Neural cell (in vitro differentiated cells): Measurements from ENCODE around the gene CELSR3. TPM values are rescaled to one million over a fixed set of nuclear protein-coding genes. Genes with fewer than 3 reads are reported as not detected.

ENCODE experiments used
- H2AFZ ChIP-seq: fragments of 200-600, 300-800 bp; sonication (generic), shearing (Covaris generic); 2 replicates; pipeline ENCODE4 v1.6.0; 2014; ENCODE audit warnings: low read depth, mild to moderate bottlenecking, antibody characterized with exemption, low read length, moderate library complexity
- H3F3A ChIP-seq: fragments of 200-600 bp; shearing (Covaris generic); 2 replicates; pipeline ENCODE4 v1.6.1; 2016; ENCODE audit warnings: mild to moderate bottlenecking, moderate library complexity, mixed read lengths, antibody characterized with exemption, low read length; ENCODE audit not compliant: insufficient read depth, poor library complexity, severe bottlenecking
- H3K27ac ChIP-seq: fragments of 200-600, 300-800 bp; sonication (generic), shearing (Covaris generic); 2 replicates; pipeline ENCODE4 v1.5.1; 2014; ENCODE audit warnings: mild to moderate bottlenecking, low read length, moderate library complexity
- H3K27me3 ChIP-seq: fragments of 300-800, 200-600 bp; sonication (generic), shearing (Covaris generic); 2 replicates; pipeline ENCODE4 v1.6.0; 2014; ENCODE audit warnings: mild to moderate bottlenecking, low read depth, low read length, moderate library complexity; ENCODE audit not compliant: insufficient read depth
- H3K36me3 ChIP-seq: fragments of 300-800, 200-600 bp; sonication (generic), shearing (Covaris generic); 2 replicates; pipeline ENCODE4 v1.5.1; 2014; ENCODE audit warnings: mild to moderate bottlenecking, antibody characterized with exemption, low read length, moderate library complexity; ENCODE audit not compliant: insufficient read depth
- H3K4me2 ChIP-seq: fragments of 300-800, 200-600 bp; sonication (generic), shearing (Covaris generic); 2 replicates; pipeline ENCODE4 v1.6.0; 2014; ENCODE audit warnings: mild to moderate bottlenecking, low read length
- H3K4me3 ChIP-seq: fragments of 300-800, 200-600 bp; sonication (generic), shearing (Covaris generic); 2 replicates; pipeline ENCODE4 v1.5.1; 2014; ENCODE audit warnings: mild to moderate bottlenecking, low read length, moderate library complexity
- H3K79me2 ChIP-seq: fragments of 200-600 bp; shearing (Covaris generic); replicated peaks from 2 replicates; pipeline ENCODE4 v1.6.0; 2014; ENCODE audit warnings: mild to moderate bottlenecking, low read length, moderate library complexity; ENCODE audit not compliant: insufficient read depth
- H3K9ac ChIP-seq: fragments of 300-800, 200-600 bp; sonication (generic), shearing (Covaris generic); 2 replicates; pipeline ENCODE4 v1.6.1; 2016; ENCODE audit warnings: mild to moderate bottlenecking, low read length, mixed read lengths
- H3K9me2 ChIP-seq: fragments of 200-600 bp; shearing (Covaris generic); 2 replicates; pipeline ENCODE4 v1.6.1; 2016; ENCODE audit warnings: mild to moderate bottlenecking, low read length, mixed read lengths; ENCODE audit not compliant: insufficient read depth
- H3K9me3 ChIP-seq: fragments of 200-600, 300-800 bp; sonication (generic), shearing (Covaris generic); 2 replicates; pipeline ENCODE4 v1.6.1; 2016; ENCODE audit warnings: mild to moderate bottlenecking, mixed run types, low read length, moderate library complexity, mixed read lengths
- H4K20me1 ChIP-seq: fragments of 200-600 bp; shearing (Covaris generic); 2 replicates; pipeline ENCODE4 v1.6.1; 2016; ENCODE audit warnings: mild to moderate bottlenecking, mixed run types; ENCODE audit not compliant: insufficient read depth
- CTCF ChIP-seq: fragments of 450-650 bp; IDR thresholded peaks from 2 replicates; pipeline ENCODE4 v1.5.1; 2014; ENCODE audit warnings: antibody characterized with exemption, mild to moderate bottlenecking, moderate library complexity; ENCODE audit not compliant: poor library complexity, severe bottlenecking
- EP300 ChIP-seq: fragments of 450-650 bp; conservative IDR thresholded peaks from 2 replicates; pipeline ENCODE4 v1.6.1; 2014; ENCODE audit warnings: antibody characterized with exemption, mild to moderate bottlenecking, moderate library complexity; ENCODE audit not compliant: poor library complexity, severe bottlenecking
- EZH2 ChIP-seq: fragments of 200-600, 300-800 bp; shearing (Covaris generic), sonication (generic); IDR thresholded peaks from 2 replicates; pipeline ENCODE4 v1.6.1; 2014; ENCODE audit warnings: antibody characterized with exemption, low read length, borderline replicate concordance, mild to moderate bottlenecking; ENCODE audit not compliant: insufficient read depth, poor library complexity, severe bottlenecking
- MXI1 ChIP-seq: fragments of 450-650 bp; conservative IDR thresholded peaks from 2 replicates; pipeline ENCODE4 v1.6.1; 2014; ENCODE audit warnings: antibody characterized with exemption, mild to moderate bottlenecking; ENCODE audit not compliant: poor library complexity, severe bottlenecking
- POLR2AphosphoS5 ChIP-seq: IDR thresholded peaks from 2 replicates; pipeline ENCODE4 v1.6.1; 2012
- RAD21 ChIP-seq: fragments of 450-650 bp; conservative IDR thresholded peaks from 2 replicates; pipeline ENCODE4 v1.6.1; 2014; ENCODE audit warnings: antibody characterized with exemption, mild to moderate bottlenecking, moderate library complexity
- SMC3 ChIP-seq: fragments of 450-650 bp; conservative IDR thresholded peaks from 2 replicates; pipeline ENCODE4 v1.6.1; 2014; ENCODE audit warnings: antibody characterized with exemption, mild to moderate bottlenecking, moderate library complexity; ENCODE audit not compliant: poor library complexity
- TAF1 ChIP-seq: IDR thresholded peaks from 2 replicates; pipeline ENCODE4 v1.6.1; 2012; ENCODE audit warnings: low read depth
- polyA plus RNA-seq: library from polyadenylated mRNA; depleted of rRNA; stranded (reverse); fragments of >200 nt; gene quantifications from 2 replicates; pipeline ENCODE4 v1.2.3, GENCODE V29; 2014
- TF ChIP-seq, protein P1 (sequence below): IDR thresholded peaks from 2 replicates; pipeline ENCODE4 v1.6.1; 2012; ENCODE audit warnings: borderline replicate concordance

CELSR3 gene
- polyA plus RNA-seq, 1 donor from 2014 or later: 54.9 TPM

- TF ChIP-seq EZH2 (no peak), CTCF (no peak), EP300 (no peak), POLR2AphosphoS5 (no peak), MXI1 (no peak), TAF1 (no peak), RAD21 (no peak), SMC3 (no peak)
- TF ChIP-seq, protein P1, sequence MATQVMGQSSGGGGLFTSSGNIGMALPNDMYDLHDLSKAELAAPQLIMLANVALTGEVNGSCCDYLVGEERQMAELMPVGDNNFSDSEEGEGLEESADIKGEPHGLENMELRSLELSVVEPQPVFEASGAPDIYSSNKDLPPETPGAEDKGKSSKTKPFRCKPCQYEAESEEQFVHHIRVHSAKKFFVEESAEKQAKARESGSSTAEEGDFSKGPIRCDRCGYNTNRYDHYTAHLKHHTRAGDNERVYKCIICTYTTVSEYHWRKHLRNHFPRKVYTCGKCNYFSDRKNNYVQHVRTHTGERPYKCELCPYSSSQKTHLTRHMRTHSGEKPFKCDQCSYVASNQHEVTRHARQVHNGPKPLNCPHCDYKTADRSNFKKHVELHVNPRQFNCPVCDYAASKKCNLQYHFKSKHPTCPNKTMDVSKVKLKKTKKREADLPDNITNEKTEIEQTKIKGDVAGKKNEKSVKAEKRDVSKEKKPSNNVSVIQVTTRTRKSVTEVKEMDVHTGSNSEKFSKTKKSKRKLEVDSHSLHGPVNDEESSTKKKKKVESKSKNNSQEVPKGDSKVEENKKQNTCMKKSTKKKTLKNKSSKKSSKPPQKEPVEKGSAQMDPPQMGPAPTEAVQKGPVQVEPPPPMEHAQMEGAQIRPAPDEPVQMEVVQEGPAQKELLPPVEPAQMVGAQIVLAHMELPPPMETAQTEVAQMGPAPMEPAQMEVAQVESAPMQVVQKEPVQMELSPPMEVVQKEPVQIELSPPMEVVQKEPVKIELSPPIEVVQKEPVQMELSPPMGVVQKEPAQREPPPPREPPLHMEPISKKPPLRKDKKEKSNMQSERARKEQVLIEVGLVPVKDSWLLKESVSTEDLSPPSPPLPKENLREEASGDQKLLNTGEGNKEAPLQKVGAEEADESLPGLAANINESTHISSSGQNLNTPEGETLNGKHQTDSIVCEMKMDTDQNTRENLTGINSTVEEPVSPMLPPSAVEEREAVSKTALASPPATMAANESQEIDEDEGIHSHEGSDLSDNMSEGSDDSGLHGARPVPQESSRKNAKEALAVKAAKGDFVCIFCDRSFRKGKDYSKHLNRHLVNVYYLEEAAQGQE: no peak
- Histone ChIP-seq H3K36me3 (no peaks in the 10 kb centered on the region), H3K9me2 (no peaks in the 10 kb centered on the region), H3K79me2 (no peaks in the 10 kb centered on the region), H3K27ac (no peak within 1 kb of the TSS), H3K4me2 (no peak within 1 kb of the TSS), H3K9me3 (no peaks in the 10 kb centered on the region), H3K9ac (no peak within 1 kb of the TSS), H3F3A (no peaks in the 10 kb centered on the region), H3K4me3 (no peak within 1 kb of the TSS), H4K20me1 (no peaks in the 10 kb centered on the region), H2AFZ (no peak within 1 kb of the TSS), H3K27me3 (no peaks in the 10 kb centered on the region)
These were observed 67.6 kb downstream of the CELSR3 start, which contains the start of gene COL7A1 for GRCh38 chr3:48595075-48595525. COL7A1 (minus strand) TSS chr3:48595329; CDS start chr3:48595159, 170 bp downstream.

- no peak overlapping the region for H2AFZ ChIP-seq
- TF ChIP-seq, protein P1: no peak
- TF ChIP-seq TAF1 (no peak), POLR2AphosphoS5 (no peak), EP300 (no peak), EZH2 (no peak), RAD21 (no peak), MXI1 (no peak), SMC3 (no peak), CTCF (no peak)
- H3K4me2 ChIP-seq: no peak overlapping the region
- H3K9ac ChIP-seq: no peak overlapping the region
- H3K79me2 ChIP-seq: no peaks in the 10 kb centered on the region
- H4K20me1 ChIP-seq: no peaks in the 10 kb centered on the region
- H3K36me3 ChIP-seq: no peaks in the 10 kb centered on the region
- no peak overlapping the region for H3K27ac ChIP-seq
- no peak overlapping the region for H3K4me3 ChIP-seq
- no peaks in the 10 kb centered on the region for H3K27me3 ChIP-seq
- H3K9me2 ChIP-seq: no peaks in the 10 kb centered on the region
- H3F3A ChIP-seq: no peaks in the 10 kb centered on the region
- H3K9me3 ChIP-seq: no peaks in the 10 kb centered on the region
These were observed 68.2 kb downstream of the CELSR3 start for GRCh38 chr3:48594417-48595049.
